ENCODE measurements around the gene BMF. TPM values are rescaled to one million over a fixed set of nuclear protein-coding genes. Genes with fewer than 3 reads are reported as not detected.
"Not testable (repeated sequence)": the region's sequence is repeated elsewhere in the genome, so short reads cannot be mapped to it uniquely, and the experiment has no call there.

The BMF gene
- total RNA-seq, 4 donors from 2014 or later, result 4.7 to 7.5 (median 6.0) TPM

- H3K27me3 ChIP-seq, result no peaks in the 10 kb centered on the region
- no peaks in the 10 kb centered on the region for H3K36me3 ChIP-seq
- H3K4me1 ChIP-seq, result peaks cover 3 to 31% (median 8%) of the 10 kb centered on the region in 3 donors
- no peak for ATAC-seq
- H3K4me3 ChIP-seq, result no peak overlapping the region
- TF ChIP-seq, protein P1, sequence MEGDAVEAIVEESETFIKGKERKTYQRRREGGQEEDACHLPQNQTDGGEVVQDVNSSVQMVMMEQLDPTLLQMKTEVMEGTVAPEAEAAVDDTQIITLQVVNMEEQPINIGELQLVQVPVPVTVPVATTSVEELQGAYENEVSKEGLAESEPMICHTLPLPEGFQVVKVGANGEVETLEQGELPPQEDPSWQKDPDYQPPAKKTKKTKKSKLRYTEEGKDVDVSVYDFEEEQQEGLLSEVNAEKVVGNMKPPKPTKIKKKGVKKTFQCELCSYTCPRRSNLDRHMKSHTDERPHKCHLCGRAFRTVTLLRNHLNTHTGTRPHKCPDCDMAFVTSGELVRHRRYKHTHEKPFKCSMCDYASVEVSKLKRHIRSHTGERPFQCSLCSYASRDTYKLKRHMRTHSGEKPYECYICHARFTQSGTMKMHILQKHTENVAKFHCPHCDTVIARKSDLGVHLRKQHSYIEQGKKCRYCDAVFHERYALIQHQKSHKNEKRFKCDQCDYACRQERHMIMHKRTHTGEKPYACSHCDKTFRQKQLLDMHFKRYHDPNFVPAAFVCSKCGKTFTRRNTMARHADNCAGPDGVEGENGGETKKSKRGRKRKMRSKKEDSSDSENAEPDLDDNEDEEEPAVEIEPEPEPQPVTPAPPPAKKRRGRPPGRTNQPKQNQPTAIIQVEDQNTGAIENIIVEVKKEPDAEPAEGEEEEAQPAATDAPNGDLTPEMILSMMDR (IDR thresholded peaks at IDR 0.05), result no peak
- TF ChIP-seq POLR2AphosphoS5 (IDR thresholded peaks at IDR 0.05) (no peak), POLR2A (IDR thresholded peaks at IDR 0.05) (no peak), EP300 (IDR thresholded peaks at IDR 0.05) (no peak)
- peak overlapping the region in 1 of 4 donors; percentile 1 for H3K27ac ChIP-seq
- no peaks in the 10 kb centered on the region for H3K9me3 ChIP-seq
- WGBS, 2 donors (ENCODE audit: low coverage in 1 of 2), result 26 to 50% methylated on average over 1 of the region's 1 CpG
Observed at GRCh38 chr15:40080104-40080503, 28.6 kb downstream of the BMF start.

DNA sequence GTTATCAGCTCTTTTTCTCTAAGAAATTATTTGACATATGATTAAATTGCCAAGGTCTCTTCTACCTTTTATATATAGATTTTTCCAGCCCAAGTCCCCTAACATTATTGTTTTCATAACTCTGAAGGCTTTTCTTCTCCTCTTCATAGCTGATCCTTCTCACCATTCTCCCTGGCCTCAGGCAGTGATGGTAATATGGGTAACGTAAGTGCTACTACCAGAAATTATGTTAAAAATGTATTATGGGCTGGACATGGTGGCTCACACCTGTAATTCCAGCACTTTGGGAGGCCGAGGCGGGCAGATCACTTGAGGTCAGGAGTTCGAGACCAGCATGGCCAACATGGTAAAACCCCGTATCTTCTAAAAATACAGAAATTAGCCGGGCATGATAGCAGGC, 29.2 kb downstream of the BMF start:
- Histone ChIP-seq H3K4me3 (no peak overlapping the region), H3K36me3 (no peaks in the 10 kb centered on the region), H3K4me1 (peaks cover 3 to 31% (median 8%) of the 10 kb centered on the region in 3 donors), H3K27me3 (no peaks in the 10 kb centered on the region), H3K9me3 (no peaks in the 10 kb centered on the region), H3K27ac (no peak overlapping the region)
- no peak for ATAC-seq
- WGBS, 2 donors (ENCODE audit: low coverage in 1 of 2), result 60 to 82% methylated on average over 1 to 3 of the region's 6 CpGs
- no peak for TF ChIP-seq POLR2AphosphoS5 (IDR thresholded peaks at IDR 0.05)
- no peak for TF ChIP-seq POLR2A (IDR thresholded peaks at IDR 0.05)
- TF ChIP-seq, protein P1 (IDR thresholded peaks at IDR 0.05), result no peak
- no peak for TF ChIP-seq EP300 (IDR thresholded peaks at IDR 0.05)

DNA sequence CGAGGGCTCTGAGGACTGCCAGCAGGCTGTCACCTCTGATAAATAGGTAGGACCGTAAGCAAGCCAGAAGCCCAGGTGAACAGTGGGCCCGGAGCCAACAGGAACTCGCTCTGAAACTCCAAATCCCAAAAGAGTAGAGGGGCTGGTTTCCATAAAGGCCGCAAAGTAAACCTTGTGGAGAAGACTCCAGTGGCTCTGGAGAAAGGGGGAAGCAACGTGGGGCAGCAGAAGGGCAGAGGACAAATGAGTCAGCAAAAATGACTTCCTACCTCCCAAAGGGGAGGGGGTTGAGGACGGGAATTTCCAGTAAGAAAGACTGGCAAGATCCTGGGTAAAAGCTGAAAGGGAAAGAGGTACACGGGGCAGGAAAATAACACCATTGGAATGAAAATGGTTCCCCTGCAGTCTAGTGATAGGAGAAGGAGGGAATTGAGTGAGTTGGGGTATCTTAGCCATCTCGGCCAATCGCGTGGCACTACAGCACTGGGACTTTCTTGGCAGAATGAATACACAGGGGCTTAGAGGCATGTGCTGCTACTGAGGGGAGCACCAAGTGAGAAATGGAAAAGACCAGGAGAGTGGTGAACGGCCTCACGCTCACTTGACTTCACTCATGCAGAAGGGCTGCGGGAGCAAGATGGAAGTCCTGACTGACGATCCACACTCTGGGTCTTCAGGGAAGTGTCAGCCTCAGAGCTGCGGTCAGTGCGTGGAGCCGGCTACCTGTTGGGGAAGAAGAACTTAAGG, 33.2 kb downstream of the BMF start:
- WGBS, 2 donors (ENCODE audit: low coverage in 1 of 2), result 75 to 78% methylated on average over 2 to 13 of the region's 18 CpGs
- Histone ChIP-seq H3K4me3 (no peak overlapping the region), H3K36me3 (no peaks in the 10 kb centered on the region), H3K27me3 (no peaks in the 10 kb centered on the region), H3K9me3 (no peaks in the 10 kb centered on the region), H3K4me1 (peaks cover 0 to 9% (median 0%) of the 10 kb centered on the region in 3 donors), H3K27ac (no peak overlapping the region)
- no peak for ATAC-seq
- TF ChIP-seq POLR2A (IDR thresholded peaks at IDR 0.05) (no peak), POLR2AphosphoS5 (IDR thresholded peaks at IDR 0.05) (no peak), EP300 (IDR thresholded peaks at IDR 0.05) (no peak)
- TF ChIP-seq, protein P1 (IDR thresholded peaks at IDR 0.05), result no peak

DNA sequence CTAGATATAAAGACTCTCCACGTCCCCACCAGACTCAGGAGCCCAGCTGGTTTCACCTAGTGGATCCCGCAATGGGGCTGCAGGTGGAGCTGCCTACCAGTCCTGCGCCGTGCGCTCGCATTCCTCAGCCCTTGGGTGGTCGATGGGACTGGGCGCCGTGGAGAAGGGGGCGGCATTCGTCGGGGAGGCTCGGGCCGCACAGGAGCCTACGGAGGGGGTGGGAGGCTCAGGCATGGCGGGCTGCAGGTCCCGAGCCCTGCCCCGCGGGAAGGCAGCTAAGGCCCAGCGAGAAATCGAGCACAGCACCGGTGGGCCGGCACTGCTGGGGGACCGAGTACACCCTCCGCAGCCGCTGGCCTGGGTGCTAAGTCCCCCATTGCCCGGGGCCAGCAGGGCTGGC, 34.0 kb downstream of the BMF start:
- not testable (repeated sequence) for H3K9me3 ChIP-seq, H3K27me3 ChIP-seq, ATAC-seq, H3K4me3 ChIP-seq, H3K36me3 ChIP-seq, H3K27ac ChIP-seq
- H3K4me1 ChIP-seq, result peaks cover under 1 to 12% (median 3%) of the 10 kb centered on the region in 3 donors
- WGBS, 2 donors (ENCODE audit: low coverage in 1 of 2), result no CpG with 5 or more reads among the region's 27 CpGs

GRCh38 chr15:40073716-40074490, 34.8 kb downstream of the BMF start:
- 100% methylated on average over 1 of the region's 34 CpGs; no CpG with 5 or more reads in 1 of the 2 donors for WGBS, 2 donors (ENCODE audit: low coverage in 1 of 2)
- not testable (repeated sequence) for H3K4me3 ChIP-seq, ATAC-seq, H3K27ac ChIP-seq, H3K36me3 ChIP-seq, H3K27me3 ChIP-seq, H3K9me3 ChIP-seq
- H3K4me1 ChIP-seq, result peaks cover 4 to 19% (median 11%) of the 10 kb centered on the region in 3 donors
